ENCODE results near the gene TRDMT1. TPM values are rescaled to one million over a fixed set of nuclear protein-coding genes. Genes with fewer than 3 reads are reported as not detected.
A peak's percentile ranks its signal among the peaks of the same experiment; 100 is the strongest.

TRDMT1 gene
- total RNA-seq, 2 donors from 2014 or later = 8.1 to 13.0 TPM

DNA sequence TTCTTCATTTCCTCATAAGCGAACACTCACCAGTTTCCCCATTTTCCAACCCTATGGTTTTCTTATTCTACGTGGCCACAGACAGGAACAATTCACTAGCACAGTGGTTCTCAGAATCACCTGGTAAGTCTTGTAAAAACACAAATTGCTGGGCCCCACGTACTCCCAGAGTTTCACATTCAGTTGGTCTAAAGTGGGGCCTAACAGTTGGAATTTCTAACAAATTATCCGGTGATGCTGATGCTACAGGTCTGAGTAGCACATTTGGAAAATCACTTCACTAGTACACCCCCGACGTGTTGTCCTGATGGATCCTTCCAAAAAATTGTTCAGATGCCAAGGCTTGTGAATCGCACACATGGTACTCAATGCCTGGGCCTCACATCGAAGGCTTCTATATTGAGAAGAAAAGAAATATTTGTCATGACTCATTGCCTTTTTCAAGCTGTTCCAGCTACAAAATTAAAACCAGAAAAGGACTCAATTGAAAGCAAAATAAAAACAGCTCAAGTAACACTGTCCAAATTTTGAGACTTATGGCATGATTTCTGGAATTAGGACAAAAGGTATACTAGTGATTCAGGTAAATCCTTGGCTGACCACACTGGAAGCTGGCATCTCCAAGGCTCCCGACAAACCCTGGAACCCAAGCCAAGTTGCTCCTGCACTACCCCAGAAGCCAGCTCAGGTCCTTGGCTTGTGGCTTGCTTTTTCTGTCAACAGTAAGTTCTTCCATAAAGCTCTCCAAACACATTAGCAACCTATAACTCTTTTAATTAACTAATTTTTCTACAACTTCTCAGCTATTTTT is 13.7 kb upstream of the TRDMT1 start:
- H3K27me3 Mint-ChIP-seq (ENCODE audit: insufficient read depth) = peaks cover 5% of the 10 kb centered on the region
- 89% methylated on average over 9 of the region's 9 CpGs for WGBS, 2 experiments (ENCODE audit: insufficient coverage in 1 of 2, insufficient read length in 1 of 2)
- DNase-seq = no peak
- H3K4me1 Mint-ChIP-seq = peaks cover 13% of the 10 kb centered on the region
- H3K9ac ChIP-seq (ENCODE audit: extremely low read depth, low read length, poor library complexity, severe bottlenecking) = no peak overlapping the region
- no peak overlapping the region for H3K4me3 Mint-ChIP-seq
- peak overlapping the region; percentile 9 for H3K27ac Mint-ChIP-seq
- no peaks in the 10 kb centered on the region for H3K9me3 ChIP-seq (ENCODE audit: control insufficient read depth, low read length)
- TF ChIP-seq, protein P1, sequence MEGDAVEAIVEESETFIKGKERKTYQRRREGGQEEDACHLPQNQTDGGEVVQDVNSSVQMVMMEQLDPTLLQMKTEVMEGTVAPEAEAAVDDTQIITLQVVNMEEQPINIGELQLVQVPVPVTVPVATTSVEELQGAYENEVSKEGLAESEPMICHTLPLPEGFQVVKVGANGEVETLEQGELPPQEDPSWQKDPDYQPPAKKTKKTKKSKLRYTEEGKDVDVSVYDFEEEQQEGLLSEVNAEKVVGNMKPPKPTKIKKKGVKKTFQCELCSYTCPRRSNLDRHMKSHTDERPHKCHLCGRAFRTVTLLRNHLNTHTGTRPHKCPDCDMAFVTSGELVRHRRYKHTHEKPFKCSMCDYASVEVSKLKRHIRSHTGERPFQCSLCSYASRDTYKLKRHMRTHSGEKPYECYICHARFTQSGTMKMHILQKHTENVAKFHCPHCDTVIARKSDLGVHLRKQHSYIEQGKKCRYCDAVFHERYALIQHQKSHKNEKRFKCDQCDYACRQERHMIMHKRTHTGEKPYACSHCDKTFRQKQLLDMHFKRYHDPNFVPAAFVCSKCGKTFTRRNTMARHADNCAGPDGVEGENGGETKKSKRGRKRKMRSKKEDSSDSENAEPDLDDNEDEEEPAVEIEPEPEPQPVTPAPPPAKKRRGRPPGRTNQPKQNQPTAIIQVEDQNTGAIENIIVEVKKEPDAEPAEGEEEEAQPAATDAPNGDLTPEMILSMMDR (conservative IDR thresholded peaks at IDR 0.05) = no peak
- H3K4me1 ChIP-seq (ENCODE audit: control insufficient read depth, insufficient read depth, low read length) = peaks cover 4% of the 10 kb centered on the region
- H3K27me3 ChIP-seq (ENCODE audit: control insufficient read depth, insufficient read depth, low read length, poor library complexity, severe bottlenecking) = no peaks in the 10 kb centered on the region
- no peak overlapping the region for H3K27ac ChIP-seq (ENCODE audit: low read depth, low read length)
- no peaks in the 10 kb centered on the region for H3K9me3 Mint-ChIP-seq
- H3K36me3 Mint-ChIP-seq (ENCODE audit: low read depth) = no peaks in the 10 kb centered on the region
- H3K36me3 ChIP-seq (ENCODE audit: control insufficient read depth, insufficient read depth, low read length) = no peaks in the 10 kb centered on the region
- no peak overlapping the region for H3K4me3 ChIP-seq (ENCODE audit: low read length)

DNA sequence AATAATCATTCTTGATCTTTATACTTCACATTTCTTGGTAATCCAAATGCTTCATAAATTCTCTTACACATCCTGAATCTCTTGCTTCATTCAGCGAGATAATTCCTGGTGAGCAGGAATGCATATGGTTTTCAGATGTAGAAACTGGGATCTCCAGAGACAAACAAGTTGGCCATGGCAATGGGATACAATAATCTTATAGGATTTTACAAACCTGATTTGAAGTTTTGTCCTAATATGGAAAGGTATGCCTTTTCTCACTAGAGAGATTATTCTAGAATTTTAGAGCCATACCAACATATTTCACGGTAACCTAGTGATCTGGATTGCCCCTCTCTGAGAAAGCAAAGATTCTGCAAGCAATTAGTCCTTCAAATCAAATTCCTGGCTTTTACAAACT is 13.1 kb upstream of the TRDMT1 start:
- Histone ChIP-seq H3K4me3 (ENCODE audit: low read length) (no peak overlapping the region), H3K9ac (ENCODE audit: extremely low read depth, low read length, poor library complexity, severe bottlenecking) (no peak overlapping the region), H3K9me3 (ENCODE audit: control insufficient read depth, low read length) (no peaks in the 10 kb centered on the region), H3K4me1 (ENCODE audit: control insufficient read depth, insufficient read depth, low read length) (peaks cover 4% of the 10 kb centered on the region), H3K27me3 (ENCODE audit: control insufficient read depth, insufficient read depth, low read length, poor library complexity, severe bottlenecking) (no peaks in the 10 kb centered on the region), H3K36me3 (ENCODE audit: control insufficient read depth, insufficient read depth, low read length) (no peaks in the 10 kb centered on the region), H3K27ac (ENCODE audit: low read depth, low read length) (no peak overlapping the region)
- H3K4me3 Mint-ChIP-seq = no peak overlapping the region
- H3K4me1 Mint-ChIP-seq = peaks cover 13% of the 10 kb centered on the region
- H3K36me3 Mint-ChIP-seq (ENCODE audit: low read depth) = no peaks in the 10 kb centered on the region
- H3K27me3 Mint-ChIP-seq (ENCODE audit: insufficient read depth) = peaks cover 5% of the 10 kb centered on the region
- 70 to 73% methylated on average over 1 to 2 of the region's 2 CpGs for WGBS, 2 experiments (ENCODE audit: insufficient coverage in 1 of 2, insufficient read length in 1 of 2)
- no peaks in the 10 kb centered on the region for H3K9me3 Mint-ChIP-seq
- DNase-seq = no peak
- peak overlapping the region; percentile 9 for H3K27ac Mint-ChIP-seq
- TF ChIP-seq, protein P1 (conservative IDR thresholded peaks at IDR 0.05) = no peak

DNA sequence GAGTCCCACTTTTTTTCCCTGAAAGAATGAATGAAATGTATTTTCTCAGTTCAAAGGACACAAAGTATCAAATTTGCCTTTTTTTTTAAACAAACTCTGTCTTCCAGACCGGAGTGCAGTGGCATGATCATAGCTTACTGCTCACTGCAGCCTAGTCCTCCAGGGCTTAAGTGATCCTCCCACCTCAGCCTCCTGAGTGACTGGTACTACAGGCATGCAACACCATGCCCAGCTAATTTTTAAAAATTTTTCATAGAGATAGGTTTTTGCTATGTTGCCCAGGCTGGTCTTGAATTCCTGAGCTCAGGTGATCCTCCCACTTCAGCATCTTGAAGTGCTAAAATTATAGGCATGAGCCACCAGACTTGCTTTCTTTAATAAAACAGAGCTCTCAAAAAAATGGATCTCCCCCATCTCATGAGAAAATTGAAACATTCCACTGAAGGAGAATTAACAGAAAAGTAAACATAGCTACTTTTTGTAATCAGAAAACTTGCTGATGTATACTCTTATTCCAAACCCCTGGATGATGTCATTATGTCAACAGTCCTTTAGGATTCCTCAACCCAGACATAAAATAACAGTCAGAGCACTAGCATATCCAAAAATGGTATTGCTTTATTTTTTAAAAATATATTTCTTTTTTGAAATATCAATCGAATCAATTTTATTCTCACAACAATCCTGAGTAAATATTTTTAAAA is 12.3 kb upstream of the TRDMT1 start:
- no peaks in the 10 kb centered on the region for H3K9me3 ChIP-seq (ENCODE audit: control insufficient read depth, low read length)
- Mint-ChIP-seq H3K36me3 (ENCODE audit: low read depth) (no peaks in the 10 kb centered on the region), H3K4me3 (no peak overlapping the region), H3K27ac (peak overlapping the region; percentile 57), H3K27me3 (ENCODE audit: insufficient read depth) (peaks cover 5% of the 10 kb centered on the region), H3K4me1 (peaks cover 13% of the 10 kb centered on the region), H3K9me3 (no peaks in the 10 kb centered on the region)
- H3K4me3 ChIP-seq (ENCODE audit: low read length) = no peak overlapping the region
- 75 to 91% methylated on average over 1 of the region's 2 CpGs for WGBS, 2 experiments (ENCODE audit: insufficient coverage in 1 of 2, insufficient read length in 1 of 2)
- H3K4me1 ChIP-seq (ENCODE audit: control insufficient read depth, insufficient read depth, low read length) = peaks cover 4% of the 10 kb centered on the region
- TF ChIP-seq, protein P1 (conservative IDR thresholded peaks at IDR 0.05) = no peak
- H3K27me3 ChIP-seq (ENCODE audit: control insufficient read depth, insufficient read depth, low read length, poor library complexity, severe bottlenecking) = no peaks in the 10 kb centered on the region
- DNase-seq = no peak
- H3K36me3 ChIP-seq (ENCODE audit: control insufficient read depth, insufficient read depth, low read length) = no peaks in the 10 kb centered on the region
- no peak overlapping the region for H3K27ac ChIP-seq (ENCODE audit: low read depth, low read length)
- H3K9ac ChIP-seq (ENCODE audit: extremely low read depth, low read length, poor library complexity, severe bottlenecking) = no peak overlapping the region
